Superior temporal gyrus (tissue), 1 donor: ENCODE results near the gene FRRS1L.
"Not testable (repeated sequence)": the region's sequence is repeated elsewhere in the genome, so short reads cannot be mapped to it uniquely, and the experiment has no call there.

Source experiments
- DNase-seq: peaks from one replicate; pipeline ENCODE4 v3.0.0-alpha.2; 2016; ENCODE audit errors: extremely low spot score

Gene FRRS1L

GRCh38 chr9:109132567-109133021 lies 34.5 kb downstream of the FRRS1L start:
- no peak for DNase-seq

GRCh38 chr9:109129470-109130197 lies 37.4 kb downstream of the FRRS1L start:
- DNase-seq: no peak

GRCh38 chr9:109126671-109127070 lies 40.4 kb downstream of the FRRS1L start:
- DNase-seq: not testable (repeated sequence)

GRCh38 chr9:109124121-109124520 lies 42.9 kb downstream of the FRRS1L start:
- no peak for DNase-seq

- DNase-seq: no peak
Observed at GRCh38 chr9:109122726-109123621, 44.1 kb downstream of the FRRS1L start.

- no peak for DNase-seq
Observed at GRCh38 chr9:109121232-109121796, 45.7 kb downstream of the FRRS1L start.

- DNase-seq: no peak
Observed at GRCh38 chr9:109120204-109120789, 46.8 kb downstream of the FRRS1L start.

- DNase-seq: peak; percentile 97
Observed at GRCh38 chr9:109119439-109120203, 47.4 kb downstream of the FRRS1L start, which contains the start of gene TMEM245. Gene TMEM245 (minus strand): TSS chr9:109119947. CDS start chr9:109119913, 34 bp downstream.

- no peak for DNase-seq
Observed at GRCh38 chr9:109118808-109119438, 48.1 kb downstream of the FRRS1L start.

GRCh38 chr9:109117856-109118807 lies 48.9 kb downstream of the FRRS1L start:
- no peak for DNase-seq

GRCh38 chr9:109115931-109116526 lies 51.0 kb downstream of the FRRS1L start:
- DNase-seq: no peak

GRCh38 chr9:109114670-109115069 lies 52.4 kb downstream of the FRRS1L start:
- no peak for DNase-seq

- no peak for DNase-seq
Observed at GRCh38 chr9:109113892-109114609, 53.0 kb downstream of the FRRS1L start.

- no peak for DNase-seq
Observed at GRCh38 chr9:109113254-109113653, 53.8 kb downstream of the FRRS1L start.

GRCh38 chr9:109110329-109111021 lies 56.6 kb downstream of the FRRS1L start:
- no peak for DNase-seq

- no peak for DNase-seq
Observed at GRCh38 chr9:109109967-109110328, 57.1 kb downstream of the FRRS1L start.

- DNase-seq: no peak
Observed at GRCh38 chr9:109108318-109108717, 58.7 kb downstream of the FRRS1L start.
